Measurements from ENCODE around the gene UPK3BL2.
"Not testable (repeated sequence)": the region's sequence is repeated elsewhere in the genome, so short reads cannot be mapped to it uniquely, and the experiment has no call there.

UPK3BL2 gene

DNA sequence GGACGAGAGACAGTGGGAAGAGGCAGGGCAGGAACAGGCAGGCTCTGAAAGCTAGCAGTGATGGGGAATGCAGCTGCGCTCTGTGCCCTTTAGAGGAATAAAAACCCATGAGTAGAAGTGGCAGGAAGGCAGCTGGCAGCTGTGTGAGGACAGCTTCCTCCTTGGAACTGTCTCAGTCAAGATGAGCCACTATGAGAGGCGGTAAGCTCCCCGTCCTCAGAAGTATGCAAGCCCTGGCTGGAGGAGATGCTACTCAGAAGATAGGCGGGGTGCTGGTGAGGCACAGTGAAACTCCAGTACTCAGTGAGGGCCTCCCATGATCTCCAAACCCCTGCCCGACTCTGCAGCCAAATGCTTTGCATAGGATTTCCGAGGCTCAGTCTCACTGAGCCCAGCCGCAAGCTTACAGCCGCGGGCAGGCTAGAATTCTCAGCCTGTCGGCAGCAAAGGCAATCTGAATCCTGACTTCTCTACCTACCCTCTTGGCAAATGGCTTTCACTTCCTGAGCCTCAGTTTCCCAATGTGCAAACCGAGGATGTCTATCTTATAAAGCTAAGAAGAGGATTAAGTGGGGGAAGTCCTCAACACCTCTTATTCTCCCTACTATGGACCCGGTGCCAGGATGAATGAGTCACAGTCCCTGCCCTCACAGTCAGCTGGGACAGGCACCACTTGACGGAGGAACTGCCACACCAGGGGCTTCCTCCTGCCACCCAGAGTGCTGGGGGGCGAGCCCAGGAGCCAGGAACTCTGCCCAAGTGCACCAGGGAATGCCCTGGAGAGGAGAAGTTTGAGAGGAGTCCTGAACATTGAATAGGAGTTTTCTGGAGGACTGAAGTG, 28.4 kb downstream of the UPK3BL2 start:
- not testable (repeated sequence) for H3K27ac ChIP-seq (ENCODE audit: low read depth, low read length, poor library complexity, severe bottlenecking); H3K9me2 ChIP-seq (ENCODE audit: low read depth, low read length); H4K20me1 ChIP-seq (ENCODE audit: insufficient read depth, low read length); H3K9ac ChIP-seq (ENCODE audit: low read length); H3K27me3 ChIP-seq (ENCODE audit: insufficient read depth, low read length); H3K4me1 ChIP-seq (ENCODE audit: insufficient read depth, low read length, severe bottlenecking); H3K9me3 ChIP-seq (ENCODE audit: low read length); H2AFZ ChIP-seq (ENCODE audit: low read length); H3K36me3 ChIP-seq (ENCODE audit: insufficient read depth, low read length); H3K4me2 ChIP-seq (ENCODE audit: low read length); H3F3A ChIP-seq (ENCODE audit: insufficient read depth, low read length); H3K4me3 ChIP-seq (ENCODE audit: low read depth, low read length, poor library complexity, severe bottlenecking); H3K79me2 ChIP-seq (ENCODE audit: insufficient read depth, low read length)

DNA sequence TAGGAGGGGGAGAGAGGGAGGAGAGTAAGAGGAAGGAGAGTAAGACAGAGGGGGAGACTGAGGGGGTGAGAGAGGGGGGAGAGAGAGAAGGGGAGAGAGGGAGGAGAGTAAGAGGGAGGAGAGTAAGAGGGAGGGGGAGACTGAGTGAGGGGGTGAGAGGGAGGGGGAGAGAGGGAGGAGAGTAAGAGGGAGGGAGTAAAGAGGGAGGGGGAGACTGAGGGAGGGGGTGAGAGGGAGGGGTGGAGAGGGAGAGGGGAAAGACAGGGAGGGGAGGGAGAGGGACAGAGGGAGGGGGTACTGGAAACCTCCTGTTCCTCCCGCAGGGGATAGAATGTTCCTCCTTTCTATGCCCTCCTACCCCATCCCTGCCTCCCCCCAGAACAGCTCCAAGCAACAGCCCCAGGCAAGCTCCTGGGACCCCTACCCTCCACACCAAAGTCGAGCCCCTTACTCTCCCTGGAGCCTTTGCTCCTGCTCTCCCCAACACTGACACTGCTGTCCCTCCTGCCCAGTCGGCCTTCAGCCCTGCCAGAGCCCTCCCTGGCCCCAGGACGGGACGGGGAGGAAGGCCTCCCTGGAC, 30.8 kb downstream of the UPK3BL2 start:
- not testable (repeated sequence) for H3K9ac ChIP-seq (ENCODE audit: low read length); H3K9me2 ChIP-seq (ENCODE audit: low read depth, low read length); H3K4me3 ChIP-seq (ENCODE audit: low read depth, low read length, poor library complexity, severe bottlenecking); H3K4me1 ChIP-seq (ENCODE audit: insufficient read depth, low read length, severe bottlenecking); H3K27ac ChIP-seq (ENCODE audit: low read depth, low read length, poor library complexity, severe bottlenecking); H3K27me3 ChIP-seq (ENCODE audit: insufficient read depth, low read length); H2AFZ ChIP-seq (ENCODE audit: low read length); H4K20me1 ChIP-seq (ENCODE audit: insufficient read depth, low read length); H3K9me3 ChIP-seq (ENCODE audit: low read length); H3F3A ChIP-seq (ENCODE audit: insufficient read depth, low read length); H3K79me2 ChIP-seq (ENCODE audit: insufficient read depth, low read length); H3K4me2 ChIP-seq (ENCODE audit: low read length); H3K36me3 ChIP-seq (ENCODE audit: insufficient read depth, low read length)

DNA sequence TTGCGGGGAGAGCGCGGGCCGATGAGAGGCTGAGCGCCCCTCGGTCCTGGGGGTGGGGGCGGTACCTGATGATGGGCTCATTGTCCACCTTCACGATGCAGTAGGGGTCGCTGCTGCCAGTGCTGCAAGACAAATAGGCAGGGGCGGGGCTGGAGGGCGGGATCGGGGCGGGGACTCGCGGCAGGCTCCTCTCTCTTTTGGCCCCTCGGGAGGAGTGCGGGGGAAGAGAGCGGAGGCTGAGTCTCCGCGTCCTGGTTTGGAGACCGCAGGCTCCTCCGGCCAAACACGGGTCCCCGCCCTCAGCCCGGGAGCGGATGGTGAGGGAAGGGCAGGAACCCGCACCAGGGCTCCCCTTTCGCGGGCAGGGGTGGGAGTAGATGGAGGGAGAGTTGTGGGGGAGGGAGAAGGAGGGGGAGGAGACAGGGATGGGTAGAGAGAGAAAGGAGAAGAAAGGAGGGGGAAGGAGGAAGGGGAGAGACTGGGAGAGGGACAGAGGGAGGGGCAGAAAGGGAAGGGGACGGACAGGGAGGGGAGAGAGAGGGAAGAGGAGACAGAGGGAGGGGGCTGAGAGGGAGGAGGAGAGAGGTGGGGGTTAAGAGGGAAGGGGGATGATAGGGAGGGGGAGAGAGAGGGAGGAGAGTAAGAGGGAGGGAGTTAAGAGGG, 31.5 kb downstream of the UPK3BL2 start:
- H3K4me2 ChIP-seq (ENCODE audit: low read length): not testable (repeated sequence)

DNA sequence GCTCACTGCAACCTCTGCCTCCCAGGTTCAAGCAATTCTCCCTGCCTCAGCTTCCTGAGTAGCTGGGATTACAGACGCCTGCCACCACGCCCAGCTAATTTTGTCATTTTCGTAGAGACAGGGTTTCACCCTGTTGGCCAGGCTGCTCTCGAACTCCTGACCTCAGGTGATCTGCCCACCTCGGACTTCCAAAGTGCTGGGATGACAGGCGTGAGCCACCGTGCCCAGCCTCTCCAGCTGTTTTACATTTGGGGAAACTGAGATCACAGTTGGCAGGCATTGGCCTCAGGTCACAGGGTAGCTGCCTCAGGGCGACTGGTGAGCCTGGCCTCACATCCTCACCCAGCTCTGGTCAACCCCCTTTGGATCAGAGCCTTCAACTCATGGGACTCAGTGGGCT, 32.9 kb downstream of the UPK3BL2 start:
- not testable (repeated sequence) for H3K36me3 ChIP-seq (ENCODE audit: insufficient read depth, low read length); H3K27me3 ChIP-seq (ENCODE audit: insufficient read depth, low read length); H3K9me2 ChIP-seq (ENCODE audit: low read depth, low read length); H3K79me2 ChIP-seq (ENCODE audit: insufficient read depth, low read length); H3K4me3 ChIP-seq (ENCODE audit: low read depth, low read length, poor library complexity, severe bottlenecking); H3K27ac ChIP-seq (ENCODE audit: low read depth, low read length, poor library complexity, severe bottlenecking); H2AFZ ChIP-seq (ENCODE audit: low read length); H4K20me1 ChIP-seq (ENCODE audit: insufficient read depth, low read length); H3K9me3 ChIP-seq (ENCODE audit: low read length); H3K4me1 ChIP-seq (ENCODE audit: insufficient read depth, low read length, severe bottlenecking); H3F3A ChIP-seq (ENCODE audit: insufficient read depth, low read length); H3K4me2 ChIP-seq (ENCODE audit: low read length); H3K9ac ChIP-seq (ENCODE audit: low read length)

More for the DNA sequence above, 31.5 kb downstream of the UPK3BL2 start:
- H3K9ac ChIP-seq (ENCODE audit: low read length); H3K4me1 ChIP-seq (ENCODE audit: insufficient read depth, low read length, severe bottlenecking); H3K79me2 ChIP-seq (ENCODE audit: insufficient read depth, low read length); H3K36me3 ChIP-seq (ENCODE audit: insufficient read depth, low read length); H2AFZ ChIP-seq (ENCODE audit: low read length); H4K20me1 ChIP-seq (ENCODE audit: insufficient read depth, low read length); H3K4me3 ChIP-seq (ENCODE audit: low read depth, low read length, poor library complexity, severe bottlenecking); H3K9me3 ChIP-seq (ENCODE audit: low read length); H3K27ac ChIP-seq (ENCODE audit: low read depth, low read length, poor library complexity, severe bottlenecking); H3K27me3 ChIP-seq (ENCODE audit: insufficient read depth, low read length); H3F3A ChIP-seq (ENCODE audit: insufficient read depth, low read length); H3K9me2 ChIP-seq (ENCODE audit: low read depth, low read length): not testable (repeated sequence)

DNA sequence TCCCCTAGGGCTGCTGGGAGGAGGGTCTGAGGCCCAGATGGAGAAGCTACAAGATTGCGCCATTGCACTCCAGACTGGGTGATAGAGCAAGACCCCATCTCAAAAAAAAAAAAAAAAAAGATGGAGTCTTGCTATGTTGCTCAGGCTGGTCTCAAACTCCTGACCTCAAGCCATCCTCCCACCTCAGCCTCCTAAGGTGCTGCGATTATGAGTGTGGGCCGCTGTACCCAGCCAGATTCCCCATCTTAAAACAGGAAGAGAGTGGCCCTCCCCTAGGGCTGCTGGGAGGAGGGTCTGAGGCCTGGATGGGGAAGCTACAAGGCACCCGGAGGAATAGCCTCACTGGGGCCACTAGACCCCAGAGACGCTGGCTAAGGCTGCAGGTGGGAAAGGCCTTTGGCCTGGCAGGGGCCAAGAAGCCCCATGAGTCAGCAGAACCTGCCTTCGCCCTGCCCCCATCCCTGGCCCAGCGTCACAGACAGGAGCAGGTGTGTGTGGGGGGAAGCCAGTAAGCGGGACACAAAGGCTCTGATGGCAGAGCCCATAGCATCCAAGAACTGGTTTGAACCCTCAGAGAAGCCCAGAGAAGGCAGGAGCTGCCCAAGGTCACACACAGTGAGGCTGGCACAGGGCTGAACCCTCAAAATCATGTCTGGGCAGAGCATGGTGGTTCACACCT, 35.9 kb downstream of the UPK3BL2 start:
- not testable (repeated sequence) for H3K27ac ChIP-seq (ENCODE audit: low read depth, low read length, poor library complexity, severe bottlenecking); H4K20me1 ChIP-seq (ENCODE audit: insufficient read depth, low read length); H3K9me3 ChIP-seq (ENCODE audit: low read length); H3K27me3 ChIP-seq (ENCODE audit: insufficient read depth, low read length); H3K79me2 ChIP-seq (ENCODE audit: insufficient read depth, low read length); H3F3A ChIP-seq (ENCODE audit: insufficient read depth, low read length); H3K4me3 ChIP-seq (ENCODE audit: low read depth, low read length, poor library complexity, severe bottlenecking); H3K4me2 ChIP-seq (ENCODE audit: low read length); H3K9me2 ChIP-seq (ENCODE audit: low read depth, low read length); H3K4me1 ChIP-seq (ENCODE audit: insufficient read depth, low read length, severe bottlenecking); H3K36me3 ChIP-seq (ENCODE audit: insufficient read depth, low read length); H2AFZ ChIP-seq (ENCODE audit: low read length); H3K9ac ChIP-seq (ENCODE audit: low read length)

DNA sequence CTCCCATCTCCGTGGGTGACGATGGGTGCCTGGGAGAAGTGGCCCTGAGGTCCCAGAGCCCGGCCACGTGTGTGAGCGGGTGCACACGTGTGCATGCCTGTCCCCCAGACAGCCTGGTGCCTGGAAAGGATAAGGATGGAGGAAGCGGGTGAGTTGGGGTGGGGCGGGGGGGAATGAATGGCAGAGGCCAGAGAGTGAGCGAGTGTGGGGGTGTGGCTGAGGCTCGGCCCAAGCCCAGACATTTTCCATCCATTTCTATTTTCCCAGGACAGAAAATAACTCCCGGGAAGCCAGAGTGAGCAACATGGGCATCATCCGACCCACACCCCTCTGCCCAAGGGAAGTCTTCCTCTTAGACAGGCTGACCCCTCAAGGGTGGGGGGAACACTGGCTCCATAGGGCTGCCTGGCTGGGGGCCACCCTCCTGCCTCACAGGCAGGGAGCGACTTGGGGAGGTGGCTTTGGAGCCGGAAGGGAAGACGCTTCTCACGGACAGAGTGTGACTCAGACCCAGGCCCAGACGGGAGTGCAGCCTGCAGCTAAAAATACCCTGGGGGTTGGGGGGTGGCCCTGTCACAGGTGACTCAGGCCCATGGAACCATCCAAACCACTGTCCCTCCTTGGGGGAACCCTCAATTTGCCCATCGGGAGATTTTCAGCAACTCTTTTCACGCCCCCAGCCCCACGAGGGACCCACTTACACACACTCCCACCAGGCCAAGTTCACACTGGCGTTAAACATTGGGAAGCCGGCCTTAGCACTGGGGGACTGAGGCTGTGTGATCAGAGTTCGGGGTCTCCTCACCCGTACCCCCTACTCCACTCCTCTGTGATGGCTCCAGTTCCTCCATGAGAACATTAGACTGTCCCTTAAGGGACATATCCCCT, 38.0 kb downstream of the UPK3BL2 start:
- H3K4me2 ChIP-seq (ENCODE audit: low read length); H3K79me2 ChIP-seq (ENCODE audit: insufficient read depth, low read length); H3K36me3 ChIP-seq (ENCODE audit: insufficient read depth, low read length); H2AFZ ChIP-seq (ENCODE audit: low read length); H3K4me3 ChIP-seq (ENCODE audit: low read depth, low read length, poor library complexity, severe bottlenecking); H3K27me3 ChIP-seq (ENCODE audit: insufficient read depth, low read length); H3F3A ChIP-seq (ENCODE audit: insufficient read depth, low read length); H4K20me1 ChIP-seq (ENCODE audit: insufficient read depth, low read length); H3K9me2 ChIP-seq (ENCODE audit: low read depth, low read length); H3K27ac ChIP-seq (ENCODE audit: low read depth, low read length, poor library complexity, severe bottlenecking); H3K4me1 ChIP-seq (ENCODE audit: insufficient read depth, low read length, severe bottlenecking); H3K9ac ChIP-seq (ENCODE audit: low read length); H3K9me3 ChIP-seq (ENCODE audit: low read length): not testable (repeated sequence)

DNA sequence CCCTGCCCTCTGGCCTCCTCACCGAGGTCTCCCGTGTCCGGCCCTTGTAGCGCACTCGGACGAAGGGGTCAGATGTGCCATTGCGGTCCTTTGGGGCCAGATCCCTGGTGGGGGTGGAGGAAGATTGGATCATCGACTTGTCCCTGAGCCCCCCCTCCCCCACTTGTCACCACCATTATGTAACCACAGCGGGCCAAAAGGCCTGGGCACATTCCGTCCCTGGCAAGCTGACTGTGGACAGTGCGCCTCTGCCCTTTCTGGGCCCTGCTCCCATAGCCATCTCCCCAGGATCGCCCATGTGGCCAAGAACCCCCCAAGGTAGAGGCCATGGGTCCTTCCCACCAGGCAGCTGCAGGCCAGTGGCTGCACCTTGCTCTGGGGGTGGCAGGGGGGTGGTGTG, 40.4 kb downstream of the UPK3BL2 start:
- not testable (repeated sequence) for H3K36me3 ChIP-seq (ENCODE audit: insufficient read depth, low read length); H4K20me1 ChIP-seq (ENCODE audit: insufficient read depth, low read length); H3K9me3 ChIP-seq (ENCODE audit: low read length); H3K27ac ChIP-seq (ENCODE audit: low read depth, low read length, poor library complexity, severe bottlenecking); H3K79me2 ChIP-seq (ENCODE audit: insufficient read depth, low read length); H3K9ac ChIP-seq (ENCODE audit: low read length); H3K27me3 ChIP-seq (ENCODE audit: insufficient read depth, low read length); H3K4me3 ChIP-seq (ENCODE audit: low read depth, low read length, poor library complexity, severe bottlenecking); H3F3A ChIP-seq (ENCODE audit: insufficient read depth, low read length); H3K9me2 ChIP-seq (ENCODE audit: low read depth, low read length); H3K4me2 ChIP-seq (ENCODE audit: low read length); H2AFZ ChIP-seq (ENCODE audit: low read length); H3K4me1 ChIP-seq (ENCODE audit: insufficient read depth, low read length, severe bottlenecking)

Data from OCI-LY1 (cell line).